ENCODE data around the gene TCERG1L.

DNA sequence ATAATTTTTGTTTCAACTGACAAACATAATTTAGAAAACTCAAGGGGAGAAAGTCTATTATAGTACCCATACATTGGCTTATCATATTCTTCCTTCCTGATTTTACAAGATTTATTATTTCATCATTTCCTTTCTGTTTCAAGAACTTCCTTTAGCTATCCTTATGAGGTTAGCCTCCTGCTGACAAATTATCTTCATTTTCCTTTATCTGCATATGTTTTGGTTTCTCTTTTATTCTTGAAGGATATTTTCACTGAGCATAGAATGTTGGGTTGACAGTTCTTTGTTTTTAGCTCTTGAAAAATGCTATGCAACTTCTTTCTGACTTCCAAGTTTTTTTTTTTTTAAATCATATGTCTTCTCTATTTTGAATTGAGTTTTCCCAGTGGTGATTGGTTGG, 21.3 kb upstream of the TCERG1L start:
- TF ChIP-seq, protein P1, sequence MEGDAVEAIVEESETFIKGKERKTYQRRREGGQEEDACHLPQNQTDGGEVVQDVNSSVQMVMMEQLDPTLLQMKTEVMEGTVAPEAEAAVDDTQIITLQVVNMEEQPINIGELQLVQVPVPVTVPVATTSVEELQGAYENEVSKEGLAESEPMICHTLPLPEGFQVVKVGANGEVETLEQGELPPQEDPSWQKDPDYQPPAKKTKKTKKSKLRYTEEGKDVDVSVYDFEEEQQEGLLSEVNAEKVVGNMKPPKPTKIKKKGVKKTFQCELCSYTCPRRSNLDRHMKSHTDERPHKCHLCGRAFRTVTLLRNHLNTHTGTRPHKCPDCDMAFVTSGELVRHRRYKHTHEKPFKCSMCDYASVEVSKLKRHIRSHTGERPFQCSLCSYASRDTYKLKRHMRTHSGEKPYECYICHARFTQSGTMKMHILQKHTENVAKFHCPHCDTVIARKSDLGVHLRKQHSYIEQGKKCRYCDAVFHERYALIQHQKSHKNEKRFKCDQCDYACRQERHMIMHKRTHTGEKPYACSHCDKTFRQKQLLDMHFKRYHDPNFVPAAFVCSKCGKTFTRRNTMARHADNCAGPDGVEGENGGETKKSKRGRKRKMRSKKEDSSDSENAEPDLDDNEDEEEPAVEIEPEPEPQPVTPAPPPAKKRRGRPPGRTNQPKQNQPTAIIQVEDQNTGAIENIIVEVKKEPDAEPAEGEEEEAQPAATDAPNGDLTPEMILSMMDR (IDR thresholded peaks at IDR 0.05): no peak
- TF ChIP-seq POLR2AphosphoS5 (IDR thresholded peaks at IDR 0.05; ENCODE audit: low read depth, low read length): no peak

Data from Panc1 (cell line).